ENCODE results near the gene BTBD19. TPM values are rescaled to one million over a fixed set of nuclear protein-coding genes. Genes with fewer than 3 reads are reported as not detected.
"Not testable (repeated sequence)": the region's sequence is repeated elsewhere in the genome, so short reads cannot be mapped to it uniquely, and the experiment has no call there.

The BTBD19 gene
- total and polyA plus RNA-seq, 2 donors (not counting 1 experiment from before 2014, with no cell fraction given), result 0.75 to 2.3 TPM

DNA sequence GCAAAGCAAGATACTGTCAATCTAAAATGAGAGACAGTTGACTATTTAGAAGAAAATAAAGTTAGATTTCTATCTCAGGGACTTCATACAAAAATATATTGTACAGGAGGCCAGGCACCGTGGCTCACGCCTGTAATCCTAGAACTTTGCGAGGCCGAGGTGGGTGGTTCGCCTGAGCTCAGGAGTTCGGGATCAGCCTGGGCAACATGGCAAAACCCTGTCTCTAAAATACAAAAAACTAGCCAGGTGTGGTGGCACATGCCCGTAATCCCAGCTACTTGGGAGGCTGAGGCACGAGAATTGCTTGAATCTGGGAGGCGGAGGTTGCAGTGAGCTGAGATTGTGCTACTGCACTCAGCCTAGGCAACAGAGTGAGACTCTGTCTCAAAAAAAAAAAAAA is 7.6 kb downstream of the BTBD19 start:
- H4K20me1 ChIP-seq (ENCODE audit: control insufficient read depth, insufficient read depth, low read length, poor library complexity, severe bottlenecking); DNase-seq; H3K4me3 ChIP-seq (ENCODE audit: control extremely low read depth in 1 of 5, extremely low read depth in 1 of 5, insufficient read depth in 1 of 5, low read depth in 2 of 5, low read length in 4 of 5); H3K4me3 Mint-ChIP-seq; H3K9ac ChIP-seq (ENCODE audit: low read length); H3K27me3 ChIP-seq (replicated peaks in 1 of 4; ENCODE audit: control extremely low read depth in 1 of 4, control insufficient read depth in 3 of 4, insufficient read depth in 4 of 4, low read length in 3 of 4); intact Hi-C loops (cut with micrococcal nuclease); H3K27me3 Mint-ChIP-seq; H2AFZ ChIP-seq (ENCODE audit: insufficient read depth, low read depth, low read length, poor library complexity, severe bottlenecking); H3K9me3 Mint-ChIP-seq (ENCODE audit: insufficient read depth); H3K9me3 ChIP-seq (ENCODE audit: control extremely low read depth in 1 of 3, control insufficient read depth in 2 of 3, insufficient read depth in 1 of 3, low read length in 2 of 3); H3K27ac Mint-ChIP-seq; H3K79me2 ChIP-seq (ENCODE audit: control insufficient read depth, insufficient read depth, low read length); H3K4me2 ChIP-seq (replicated peaks; ENCODE audit: low read depth, low read length, poor library complexity, severe bottlenecking); ATAC-seq (ENCODE audit: low read depth); H3K27ac ChIP-seq (ENCODE audit: low read length in 2 of 2); H3K36me3 ChIP-seq (replicated peaks in 1 of 2; ENCODE audit: control extremely low read depth in 1 of 2, control insufficient read depth in 1 of 2, extremely low read depth in 1 of 2, insufficient read depth in 2 of 2, low read length in 1 of 2): not testable (repeated sequence)
- POLR2A ChIA-PET, result interaction anchor here (0.6 to 0.7 kb wide), 4 partner anchors 37 to 508 kb away, joined by 3 to 9 read pairs (median 4); no protein-coding TSS in a partner anchor
- peaks cover 50% of the 10 kb centered on the region for H3K4me1 Mint-ChIP-seq
- CTCF ChIA-PET, result interaction anchor here (3.3 kb wide), 1 partner anchor 16 kb away, joined by 20 read pairs; the partner anchor contains the start of gene PLK3
- peaks cover 22 to 44% of the 10 kb centered on the region in 2 donors for H3K4me1 ChIP-seq (ENCODE audit: control insufficient read depth in 2 of 2, insufficient read depth in 2 of 2, low read length in 2 of 2)
- WGBS (ENCODE audit: insufficient coverage), result 98% methylated on average over 5 of the region's 9 CpGs

DNA sequence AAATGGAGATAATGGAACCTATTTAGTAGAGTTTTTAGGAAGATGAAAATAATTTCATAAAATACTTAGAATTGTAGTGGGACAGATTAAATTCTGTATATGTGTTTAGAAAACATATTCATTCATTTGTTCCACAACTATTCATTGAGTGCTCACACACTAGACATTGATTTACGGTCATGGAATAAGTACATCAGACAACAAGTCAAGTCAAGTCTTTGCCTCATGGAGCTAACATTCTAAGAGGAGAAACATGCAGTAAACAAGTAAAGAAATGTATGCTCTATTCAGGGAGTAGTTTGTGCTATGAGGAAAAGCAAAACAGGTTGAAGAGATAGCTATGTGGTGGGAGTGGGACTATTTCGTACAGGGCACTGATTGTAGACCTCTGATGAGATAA is 9.0 kb downstream of the BTBD19 start:
- Histone ChIP-seq H3K27ac (ENCODE audit: low read length in 2 of 2) (no peak overlapping the region), H4K20me1 (ENCODE audit: control insufficient read depth, insufficient read depth, low read length, poor library complexity, severe bottlenecking) (no peaks in the 10 kb centered on the region), H3K9me3 (ENCODE audit: control extremely low read depth in 1 of 3, control insufficient read depth in 2 of 3, insufficient read depth in 1 of 3, low read length in 2 of 3) (no peaks in the 10 kb centered on the region), H3K36me3 (replicated peaks in 1 of 2; ENCODE audit: control extremely low read depth in 1 of 2, control insufficient read depth in 1 of 2, extremely low read depth in 1 of 2, insufficient read depth in 2 of 2, low read length in 1 of 2) (no peaks in the 10 kb centered on the region), H3K79me2 (ENCODE audit: control insufficient read depth, insufficient read depth, low read length) (no peaks in the 10 kb centered on the region), H3K4me3 (ENCODE audit: control extremely low read depth in 1 of 5, extremely low read depth in 1 of 5, insufficient read depth in 1 of 5, low read depth in 2 of 5, low read length in 4 of 5) (no peak overlapping the region), H3K4me2 (replicated peaks; ENCODE audit: low read depth, low read length, poor library complexity, severe bottlenecking) (no peak overlapping the region), H3K9ac (ENCODE audit: low read length) (no peak overlapping the region), H3K27me3 (replicated peaks in 1 of 4; ENCODE audit: control extremely low read depth in 1 of 4, control insufficient read depth in 3 of 4, insufficient read depth in 4 of 4, low read length in 3 of 4) (no peaks in the 10 kb centered on the region), H3K4me1 (ENCODE audit: control insufficient read depth in 2 of 2, insufficient read depth in 2 of 2, low read length in 2 of 2) (peaks cover 19 to 36% of the 10 kb centered on the region in 2 donors), H2AFZ (ENCODE audit: insufficient read depth, low read depth, low read length, poor library complexity, severe bottlenecking) (no peak overlapping the region)
- DNase-seq (no peak), ATAC-seq (ENCODE audit: low read depth) (no peak)
- no peaks in the 10 kb centered on the region for H3K9me3 Mint-ChIP-seq (ENCODE audit: insufficient read depth)
- H3K4me3 Mint-ChIP-seq, result peak overlapping the region; percentile 41
- ChIA-PET POLR2A (interaction anchor here (1.0 to 5.2 kb wide), 3 partner anchors 9 to 17 kb away, joined by 3 to 61 read pairs (median 59); partner anchors contain the start of genes BTBD19, DYNLT4 and PLK3), CTCF (interaction anchor here (1.0 to 6.7 kb wide), 4 partner anchors 8 to 18 kb away, joined by 3 to 70 read pairs (median 16); partner anchors contain the start of genes BTBD19 and PLK3)
- H3K4me1 Mint-ChIP-seq, result peaks cover 40% of the 10 kb centered on the region
- intact Hi-C loops (cut with micrococcal nuclease), result no loop called here
- no peak for TF ChIP-seq EZH2 (IDR thresholded peaks at IDR 0.05; ENCODE audit: borderline replicate concordance, insufficient read depth, low read depth, low read length, poor library complexity, severe bottlenecking)
- TF ChIP-seq, protein P1, sequence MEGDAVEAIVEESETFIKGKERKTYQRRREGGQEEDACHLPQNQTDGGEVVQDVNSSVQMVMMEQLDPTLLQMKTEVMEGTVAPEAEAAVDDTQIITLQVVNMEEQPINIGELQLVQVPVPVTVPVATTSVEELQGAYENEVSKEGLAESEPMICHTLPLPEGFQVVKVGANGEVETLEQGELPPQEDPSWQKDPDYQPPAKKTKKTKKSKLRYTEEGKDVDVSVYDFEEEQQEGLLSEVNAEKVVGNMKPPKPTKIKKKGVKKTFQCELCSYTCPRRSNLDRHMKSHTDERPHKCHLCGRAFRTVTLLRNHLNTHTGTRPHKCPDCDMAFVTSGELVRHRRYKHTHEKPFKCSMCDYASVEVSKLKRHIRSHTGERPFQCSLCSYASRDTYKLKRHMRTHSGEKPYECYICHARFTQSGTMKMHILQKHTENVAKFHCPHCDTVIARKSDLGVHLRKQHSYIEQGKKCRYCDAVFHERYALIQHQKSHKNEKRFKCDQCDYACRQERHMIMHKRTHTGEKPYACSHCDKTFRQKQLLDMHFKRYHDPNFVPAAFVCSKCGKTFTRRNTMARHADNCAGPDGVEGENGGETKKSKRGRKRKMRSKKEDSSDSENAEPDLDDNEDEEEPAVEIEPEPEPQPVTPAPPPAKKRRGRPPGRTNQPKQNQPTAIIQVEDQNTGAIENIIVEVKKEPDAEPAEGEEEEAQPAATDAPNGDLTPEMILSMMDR (IDR thresholded peaks at IDR 0.05), result no peak
- H3K27me3 Mint-ChIP-seq, result no peaks in the 10 kb centered on the region
- WGBS (ENCODE audit: insufficient coverage), result 88% methylated on average over 1 of the region's 2 CpGs
- peak overlapping the region; percentile 46 for H3K27ac Mint-ChIP-seq
